Measurements from ENCODE around the gene ZBTB44.
A peak's percentile ranks its signal among the peaks of the same experiment; 100 is the strongest.
"Not testable (repeated sequence)": the region's sequence is repeated elsewhere in the genome, so short reads cannot be mapped to it uniquely, and the experiment has no call there.

ZBTB44 gene

DNA sequence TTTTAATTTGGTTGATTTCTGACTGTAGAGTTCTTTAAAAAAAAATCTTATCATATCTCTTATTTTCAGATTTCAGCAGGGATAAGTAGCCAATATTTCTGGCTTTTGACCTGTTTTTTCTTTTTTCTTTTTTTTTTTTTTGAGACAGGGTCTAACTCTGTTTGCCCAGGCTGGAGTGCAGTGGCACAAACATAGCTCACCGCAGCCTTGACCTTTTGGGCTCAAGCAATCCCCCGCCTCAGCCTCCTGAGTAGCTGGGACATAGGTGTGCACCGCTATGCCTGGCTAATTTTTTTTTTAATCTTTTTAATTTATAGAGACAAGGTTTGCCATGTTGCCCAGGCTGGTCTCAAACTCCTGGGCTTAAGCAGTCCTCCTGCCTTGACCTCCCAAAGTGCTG is 23.9 kb upstream of the ZBTB44 start:
- DNase-seq (ENCODE audit: low read depth) = no peak
- no peak overlapping the region for H3K4me3 ChIP-seq (ENCODE audit: low read length)
- TF ChIP-seq, protein P1, sequence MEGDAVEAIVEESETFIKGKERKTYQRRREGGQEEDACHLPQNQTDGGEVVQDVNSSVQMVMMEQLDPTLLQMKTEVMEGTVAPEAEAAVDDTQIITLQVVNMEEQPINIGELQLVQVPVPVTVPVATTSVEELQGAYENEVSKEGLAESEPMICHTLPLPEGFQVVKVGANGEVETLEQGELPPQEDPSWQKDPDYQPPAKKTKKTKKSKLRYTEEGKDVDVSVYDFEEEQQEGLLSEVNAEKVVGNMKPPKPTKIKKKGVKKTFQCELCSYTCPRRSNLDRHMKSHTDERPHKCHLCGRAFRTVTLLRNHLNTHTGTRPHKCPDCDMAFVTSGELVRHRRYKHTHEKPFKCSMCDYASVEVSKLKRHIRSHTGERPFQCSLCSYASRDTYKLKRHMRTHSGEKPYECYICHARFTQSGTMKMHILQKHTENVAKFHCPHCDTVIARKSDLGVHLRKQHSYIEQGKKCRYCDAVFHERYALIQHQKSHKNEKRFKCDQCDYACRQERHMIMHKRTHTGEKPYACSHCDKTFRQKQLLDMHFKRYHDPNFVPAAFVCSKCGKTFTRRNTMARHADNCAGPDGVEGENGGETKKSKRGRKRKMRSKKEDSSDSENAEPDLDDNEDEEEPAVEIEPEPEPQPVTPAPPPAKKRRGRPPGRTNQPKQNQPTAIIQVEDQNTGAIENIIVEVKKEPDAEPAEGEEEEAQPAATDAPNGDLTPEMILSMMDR (IDR thresholded peaks at IDR 0.05; ENCODE audit: insufficient read depth, low read depth, low read length, missing control alignments) = no peak

DNA sequence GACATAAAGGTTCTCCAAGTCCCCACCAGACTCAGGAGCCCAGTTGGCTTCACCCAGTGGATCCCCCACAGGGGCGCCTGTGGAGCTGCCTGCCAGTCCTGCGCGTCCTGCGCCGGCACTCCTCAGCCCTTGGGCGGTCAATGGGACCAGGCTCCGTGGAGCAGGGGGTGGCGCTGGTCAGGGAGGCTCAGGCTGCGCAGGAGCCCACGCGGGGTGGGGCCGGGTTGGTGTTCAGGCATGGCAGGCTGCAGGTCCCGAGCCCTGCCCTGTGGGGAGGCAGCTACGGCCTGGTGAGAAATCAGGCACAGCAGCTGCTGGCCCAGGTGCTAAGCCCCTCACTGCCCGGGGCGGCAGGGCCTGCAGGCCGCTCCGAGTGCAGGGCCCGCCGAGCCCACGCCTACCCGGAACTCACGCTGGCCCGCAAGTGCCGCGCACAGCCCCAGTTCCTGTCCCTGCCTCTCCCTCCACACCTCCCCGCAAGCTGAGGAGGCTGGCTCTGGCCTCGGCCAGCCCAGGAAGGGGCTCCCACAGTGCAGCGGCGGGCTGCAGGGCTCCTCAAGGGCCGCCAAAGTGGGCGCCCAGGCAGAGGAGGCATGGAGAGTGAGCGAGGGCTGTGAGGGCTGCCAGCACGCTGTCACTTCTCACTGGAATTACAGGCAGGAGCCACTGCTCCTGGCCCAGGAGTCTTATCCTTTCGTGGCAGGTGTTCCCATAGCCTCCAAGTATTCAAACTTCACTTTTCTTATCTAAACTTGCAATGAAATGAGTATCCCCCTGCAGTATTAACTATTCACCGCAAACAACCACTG is 22.8 kb upstream of the ZBTB44 start:
- H3K4me3 ChIP-seq (ENCODE audit: low read length) = no peak overlapping the region
- TF ChIP-seq, protein P1 (IDR thresholded peaks at IDR 0.05; ENCODE audit: insufficient read depth, low read depth, low read length, missing control alignments) = no peak
- DNase-seq (ENCODE audit: low read depth) = no peak

DNA sequence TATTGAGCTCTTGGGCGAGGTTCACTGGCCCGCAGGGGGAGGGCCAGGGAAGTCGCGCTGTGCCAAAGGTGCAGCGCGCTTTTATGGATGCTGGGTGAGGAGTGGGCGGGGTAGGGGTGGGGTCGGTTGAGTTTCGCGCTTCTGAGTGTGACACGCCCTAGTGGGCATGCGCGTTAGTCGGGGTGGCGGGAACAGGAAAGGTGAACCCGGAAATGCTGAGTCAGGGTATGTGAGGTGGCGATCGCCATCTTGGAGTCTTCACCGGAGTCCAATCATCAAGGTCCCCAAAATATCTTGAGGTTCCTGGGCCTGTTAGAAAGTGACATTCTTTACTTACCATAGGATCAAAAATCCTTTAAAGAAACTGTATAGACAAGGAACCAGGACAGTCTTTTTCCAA is 16.7 kb upstream of the ZBTB44 start:
- DNase-seq (ENCODE audit: low read depth); H3K4me3 ChIP-seq (ENCODE audit: low read length): not testable (repeated sequence)

DNA sequence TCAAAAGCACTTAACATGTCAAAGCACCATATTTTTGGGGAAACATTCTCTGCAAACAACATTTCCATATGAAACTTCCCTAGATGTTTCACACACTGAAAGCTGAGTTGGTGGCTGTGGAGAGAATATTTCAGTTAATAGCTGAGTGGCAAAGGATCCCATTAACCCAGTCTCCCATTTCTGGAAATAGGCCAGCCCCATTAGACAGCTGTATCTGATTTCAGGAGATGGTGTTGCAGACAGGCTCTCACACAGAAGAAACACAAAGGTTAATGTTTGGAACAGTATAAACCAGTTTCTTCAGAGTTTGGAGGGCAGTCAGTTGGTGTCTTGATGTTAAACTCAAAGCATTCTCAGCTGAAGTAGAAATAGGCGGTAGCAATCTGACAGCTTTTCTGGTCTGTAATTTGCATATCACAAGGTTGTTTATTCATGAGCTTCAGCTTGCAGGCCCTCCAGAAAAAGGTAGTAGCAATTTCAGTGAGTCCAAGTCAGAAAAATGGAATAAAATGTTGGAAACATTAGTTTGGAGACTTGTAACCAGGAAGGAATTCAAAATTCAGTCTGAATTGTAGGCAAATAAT is 15.5 kb upstream of the ZBTB44 start:
- H3K4me3 ChIP-seq (ENCODE audit: low read length) = no peak overlapping the region
- DNase-seq (ENCODE audit: low read depth) = no peak
- TF ChIP-seq, protein P1 (IDR thresholded peaks at IDR 0.05; ENCODE audit: insufficient read depth, low read depth, low read length, missing control alignments) = no peak

DNA sequence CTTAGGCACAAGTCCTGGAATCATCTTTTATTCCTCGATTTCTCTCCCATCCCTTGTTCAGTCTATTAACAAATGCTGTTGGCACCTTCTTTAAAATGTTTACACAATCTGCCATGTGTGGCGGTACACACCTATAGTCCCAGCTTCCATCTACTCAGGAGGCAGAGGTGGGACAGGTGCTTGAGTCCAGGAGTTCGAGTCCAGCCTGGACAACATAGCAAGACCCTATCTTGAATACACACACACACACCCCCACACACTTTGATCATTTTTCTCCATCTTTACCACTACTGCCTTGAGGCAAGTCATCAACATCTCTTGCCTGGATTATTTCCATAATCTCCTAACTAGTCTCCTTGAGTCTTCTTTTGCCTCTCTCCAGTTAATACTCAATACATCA is 13.7 kb upstream of the ZBTB44 start:
- DNase-seq (ENCODE audit: low read depth) = no peak
- no peak overlapping the region for H3K4me3 ChIP-seq (ENCODE audit: low read length)
- TF ChIP-seq, protein P1 (IDR thresholded peaks at IDR 0.05; ENCODE audit: insufficient read depth, low read depth, low read length, missing control alignments) = no peak

DNA sequence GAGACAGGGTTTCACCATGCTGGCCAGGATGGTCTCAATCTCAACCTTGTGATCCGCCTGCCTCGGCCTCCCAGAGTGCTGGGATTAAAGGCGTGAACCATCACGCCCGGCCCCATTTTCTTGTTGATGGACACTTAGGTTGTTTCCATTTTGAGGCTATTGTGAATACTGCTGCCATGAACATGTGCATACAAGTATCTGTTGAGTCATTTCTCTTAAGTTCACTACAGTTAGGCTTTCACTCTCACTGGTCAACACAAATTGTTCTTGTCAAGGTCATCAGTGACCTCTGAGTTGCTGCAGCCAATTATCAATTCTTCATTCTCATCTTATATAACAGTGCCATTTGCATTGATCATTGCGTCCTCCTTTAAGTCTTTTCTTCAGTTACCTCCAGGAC is 13.0 kb upstream of the ZBTB44 start:
- TF ChIP-seq, protein P1 (IDR thresholded peaks at IDR 0.05; ENCODE audit: insufficient read depth, low read depth, low read length, missing control alignments) = no peak
- H3K4me3 ChIP-seq (ENCODE audit: low read length) = no peak overlapping the region
- peak; percentile 67 for DNase-seq (ENCODE audit: low read depth)

DNA sequence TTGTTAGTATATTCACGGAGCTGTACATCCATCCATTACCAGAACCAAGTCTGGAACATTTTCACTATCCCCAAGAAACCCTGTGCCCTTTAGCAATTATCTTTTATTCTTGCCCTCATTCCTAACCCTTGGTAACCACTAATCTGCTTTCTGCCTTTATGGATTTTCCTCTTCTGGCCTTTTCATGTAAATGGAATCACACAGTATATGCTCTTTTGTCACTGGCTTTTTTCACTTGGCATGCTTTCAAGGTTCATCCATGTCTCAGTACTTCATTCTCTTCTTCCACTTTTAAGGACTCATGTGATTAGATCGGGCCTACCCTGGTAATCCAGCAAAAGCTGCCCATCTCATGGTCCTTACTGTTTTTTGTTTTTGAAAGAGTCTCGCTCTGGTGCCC is 11.0 kb upstream of the ZBTB44 start:
- DNase-seq (ENCODE audit: low read depth) = no peak
- no peak overlapping the region for H3K4me3 ChIP-seq (ENCODE audit: low read length)
- TF ChIP-seq, protein P1 (IDR thresholded peaks at IDR 0.05; ENCODE audit: insufficient read depth, low read depth, low read length, missing control alignments) = no peak

Data from epithelial cell of esophagus (primary cell).